Stimulated activated CD4-positive, alpha-beta T cell treated with anti-CD3 and anti-CD28 coated beads, Interleukin-1b, Interleukin-23, amount 100 ng/mL, for 24 hours (primary cell): Measurements from ENCODE around the gene USP20.

Source experiments
- DNase-seq, 4 experiments: peaks; one replicate each; pipeline ENCODE4 v3.0.0-alpha.2; 2020; ENCODE audit warnings: low read depth in 4 of 4, low spot score in 1 of 4

Gene USP20

DNA sequence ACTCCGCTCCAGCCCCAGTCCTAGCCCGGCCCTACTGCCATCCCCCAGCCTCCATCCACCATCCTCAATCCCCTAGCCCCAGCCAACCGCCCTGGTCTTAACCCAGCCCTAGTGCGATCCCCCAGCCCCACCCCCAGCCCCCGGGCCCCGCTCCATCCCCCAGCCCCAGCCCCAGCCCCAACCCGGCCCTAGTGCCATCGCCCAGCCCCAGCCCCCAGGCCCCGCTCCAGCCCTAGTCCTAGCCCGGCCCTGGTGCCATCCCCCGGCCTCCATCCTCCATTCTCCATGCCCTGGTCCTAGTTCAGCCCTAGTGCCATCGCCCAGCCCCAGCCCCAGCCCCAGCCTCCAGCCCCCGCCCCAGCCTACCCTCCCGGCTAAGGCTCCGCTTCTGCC is 11.7 kb upstream of the USP20 start:
- no peak for DNase-seq

DNA sequence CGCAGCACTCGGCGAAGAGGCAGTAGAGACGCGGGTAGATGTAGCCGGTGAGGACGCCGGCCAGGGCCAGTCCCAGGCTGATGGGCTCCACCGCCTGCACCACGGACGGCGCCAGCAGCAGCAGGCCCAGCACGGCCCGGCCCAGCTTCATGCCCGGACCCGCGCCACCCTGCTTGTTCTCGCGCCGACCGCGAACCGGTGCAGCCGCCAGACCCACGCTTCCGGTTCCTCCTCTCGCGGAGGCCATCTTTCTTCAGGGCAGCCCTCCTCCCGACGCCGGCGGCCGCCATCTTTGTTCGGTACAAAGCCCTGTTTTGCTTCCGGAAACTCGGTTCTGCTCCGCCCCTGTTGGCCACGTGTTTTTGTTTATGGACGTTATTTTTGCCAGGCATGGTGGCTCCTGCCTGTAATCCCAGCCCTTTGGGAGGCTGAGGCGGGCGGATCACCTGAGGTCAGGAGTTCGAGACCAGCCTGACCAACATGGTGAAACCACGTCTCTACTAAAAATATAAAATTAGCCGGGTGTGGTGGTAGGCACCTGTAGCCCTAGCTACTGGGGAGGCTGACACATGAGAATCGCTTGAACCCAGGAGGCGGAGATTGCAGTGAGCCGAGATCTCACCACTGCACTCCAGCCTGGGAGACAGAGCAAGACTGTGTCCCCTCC is 11.2 kb upstream of the USP20 start, which contains the start of gene TOR1A:
Gene TOR1A (minus strand): TSS at position 202 of the 667 bp plus-strand sequence. CDS start 51 bp downstream, at position 151.
- DNase-seq, result peak; percentile 75 to 89 (median 83)

DNA sequence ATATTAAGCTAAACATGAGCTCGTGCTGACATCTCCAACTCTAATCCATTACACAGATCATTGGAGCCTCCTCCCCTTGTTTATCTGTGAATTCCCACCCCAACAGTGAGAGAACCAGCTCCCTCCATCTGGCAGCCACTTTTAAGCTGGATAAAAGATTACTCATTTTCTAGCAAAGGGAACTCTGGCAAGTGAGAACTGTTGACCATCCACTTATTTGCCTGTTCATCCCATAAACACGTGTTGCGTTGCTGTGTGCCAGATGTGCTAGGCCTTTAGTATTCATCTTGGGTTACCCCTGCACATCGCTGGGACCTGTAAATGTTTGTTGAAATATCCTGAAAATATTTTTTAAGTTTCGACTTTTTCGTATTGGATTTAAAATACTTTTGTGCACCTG is 8.9 kb upstream of the USP20 start:
- no peak for DNase-seq

DNA sequence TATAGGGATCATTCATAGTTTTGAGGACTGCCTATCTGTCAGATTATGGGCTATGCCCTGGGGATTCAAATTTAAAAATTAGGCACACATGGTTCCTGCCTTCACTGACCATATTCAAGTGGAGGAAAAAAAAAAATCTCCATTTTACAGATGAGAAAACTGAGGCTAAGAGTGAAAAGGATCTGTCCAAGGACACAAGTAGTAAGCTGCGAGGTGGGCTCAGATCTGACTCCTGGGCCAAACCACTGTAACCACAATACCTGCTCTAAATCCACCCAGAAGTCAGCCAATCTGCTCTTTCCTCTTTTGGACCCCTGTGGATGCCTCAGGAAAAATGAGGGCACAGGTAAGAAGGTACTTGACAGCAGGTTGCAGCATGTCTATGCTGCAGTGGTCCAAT is 8.5 kb upstream of the USP20 start:
- no peak for DNase-seq

DNA sequence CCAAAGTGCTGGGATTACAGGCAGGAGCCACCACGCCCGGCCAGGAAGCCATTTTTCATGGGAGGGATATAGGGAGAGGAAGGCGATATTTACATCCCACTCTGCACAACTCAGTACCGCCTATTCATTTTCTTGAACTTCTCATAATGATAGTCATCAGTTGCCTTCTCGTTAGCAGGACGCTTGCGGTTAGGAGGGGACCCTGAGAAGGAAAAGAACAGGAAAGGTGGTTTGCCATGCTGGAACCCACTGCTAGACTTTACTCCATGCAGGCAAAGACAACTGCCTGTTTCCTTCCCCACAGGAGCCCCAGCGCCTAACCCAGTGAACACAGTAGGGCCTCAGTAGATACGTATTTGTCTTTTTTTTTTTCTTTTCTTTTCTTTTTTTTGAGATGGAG is 7.2 kb upstream of the USP20 start:
- no peak for DNase-seq

DNA sequence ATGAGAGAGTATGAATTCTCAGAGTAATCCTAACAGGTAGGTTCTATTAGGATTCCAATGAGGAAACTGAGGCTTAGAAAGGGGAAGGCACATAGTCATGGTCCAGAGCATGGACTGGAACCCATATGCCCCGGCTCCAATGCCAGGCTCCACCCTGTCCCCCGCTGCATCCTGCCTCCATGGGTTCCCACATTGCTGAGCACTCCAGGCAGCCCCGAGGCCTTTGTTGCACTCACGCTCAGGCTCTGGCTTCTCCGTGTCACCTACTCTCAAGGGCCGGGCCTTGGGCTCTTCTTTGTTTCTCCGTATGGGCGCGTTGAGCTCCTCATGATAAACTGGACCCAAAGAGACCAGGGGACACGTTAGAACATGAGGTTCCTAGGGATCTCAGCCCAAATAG is 6.3 kb upstream of the USP20 start:
- no peak for DNase-seq

DNA sequence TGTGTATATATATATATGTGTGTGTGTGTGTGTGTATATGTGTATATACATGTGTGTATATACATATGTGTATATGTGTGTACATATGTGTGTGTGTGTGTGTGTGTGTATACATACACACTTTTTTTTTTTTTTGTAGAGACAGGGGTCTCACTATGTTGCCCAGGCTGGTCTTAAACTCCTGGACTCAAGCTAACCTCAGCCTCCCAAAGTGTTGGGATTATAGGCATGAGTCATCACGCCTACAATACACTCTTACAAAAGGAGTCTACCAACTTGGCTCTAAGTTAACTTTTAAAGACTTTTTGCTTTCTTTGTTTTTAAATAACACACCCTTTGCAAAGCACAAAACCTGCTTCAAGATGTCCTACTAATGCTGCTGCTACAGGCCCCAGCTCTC is 2.3 kb upstream of the USP20 start:
- no peak for DNase-seq

DNA sequence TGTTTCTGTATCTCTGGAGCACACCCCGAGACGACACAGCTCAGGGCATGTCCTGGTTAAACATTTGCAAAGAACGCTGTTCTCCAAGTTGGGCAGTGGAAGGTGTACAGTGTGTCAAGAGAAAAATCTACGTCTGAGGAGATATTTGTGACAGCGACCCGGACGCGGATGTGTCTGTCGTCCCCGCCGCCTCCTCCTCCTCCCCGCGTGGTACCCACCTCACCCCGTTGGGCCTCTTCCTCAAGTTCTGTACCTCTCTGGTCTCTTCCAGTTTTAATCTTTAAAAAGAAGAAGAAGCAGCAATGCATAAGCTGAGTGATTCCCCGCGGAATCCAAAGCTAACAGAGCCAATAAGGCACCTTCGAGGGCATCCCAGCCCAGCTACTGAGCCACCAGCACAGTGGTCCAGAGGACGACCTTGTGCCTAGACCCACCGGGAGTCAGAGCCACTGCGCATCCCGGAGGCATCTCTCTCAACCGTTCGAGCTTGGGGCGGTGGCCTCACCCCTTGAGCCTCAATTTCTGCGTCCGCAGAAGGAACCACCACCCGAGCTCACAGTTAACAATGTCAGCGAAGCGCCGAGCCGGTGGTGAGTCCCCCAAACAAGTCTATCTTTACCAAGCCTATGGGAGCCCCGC is 650 bp upstream of the USP20 start:
- DNase-seq, result no peak

DNA sequence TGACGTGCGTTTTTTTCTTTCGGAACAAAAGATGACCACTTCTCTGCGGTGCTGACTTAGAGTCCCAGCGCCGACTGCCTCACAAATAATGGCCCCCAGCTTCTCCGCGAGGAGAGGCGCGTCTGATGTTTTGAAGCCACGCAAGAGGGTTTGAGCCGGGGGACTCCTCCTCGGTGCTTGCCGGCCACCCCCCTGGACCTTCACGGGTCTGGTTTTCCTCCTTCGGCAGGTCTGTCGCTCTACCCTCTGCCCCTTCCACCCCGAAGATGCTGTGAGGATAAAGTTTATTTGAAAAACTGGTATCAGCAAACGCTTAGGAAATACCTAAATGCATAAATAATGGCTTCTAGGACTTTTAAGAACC is 584 bp downstream of the USP20 start:
- no peak for DNase-seq

DNA sequence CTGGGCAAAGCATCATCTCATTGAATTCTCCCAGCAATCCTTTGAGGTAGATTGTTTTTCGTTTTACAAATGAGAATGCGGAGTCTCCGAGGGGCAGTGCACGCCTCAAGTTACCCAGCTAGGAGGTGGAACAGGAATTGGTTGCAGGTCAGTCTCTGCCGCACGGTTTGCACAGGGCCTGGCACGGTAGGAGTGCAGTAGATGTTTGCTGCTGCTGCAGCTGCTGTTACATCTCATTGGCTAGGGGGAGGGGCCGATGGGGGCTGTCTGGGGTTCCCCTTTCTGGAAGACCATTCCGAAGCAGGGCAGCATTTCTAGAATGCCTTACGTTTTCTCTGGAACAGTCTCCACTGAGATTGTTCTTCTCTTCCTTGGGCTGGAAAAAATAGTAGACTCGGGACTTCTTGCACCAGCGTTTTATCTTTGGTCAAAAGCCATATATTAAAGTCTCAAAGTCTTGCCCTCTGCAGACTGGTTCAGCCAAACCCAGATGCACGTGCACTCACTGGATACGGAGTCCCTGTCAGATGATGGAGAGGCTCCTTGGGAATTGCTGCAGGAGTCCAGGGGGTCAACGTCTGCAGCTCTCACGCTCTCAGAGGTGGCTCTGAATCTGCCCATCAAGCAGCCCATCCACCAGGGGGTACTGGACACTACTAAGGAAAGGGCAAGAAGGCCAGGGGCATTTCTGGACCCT is 1.2 kb downstream of the USP20 start:
- DNase-seq, result no peak

DNA sequence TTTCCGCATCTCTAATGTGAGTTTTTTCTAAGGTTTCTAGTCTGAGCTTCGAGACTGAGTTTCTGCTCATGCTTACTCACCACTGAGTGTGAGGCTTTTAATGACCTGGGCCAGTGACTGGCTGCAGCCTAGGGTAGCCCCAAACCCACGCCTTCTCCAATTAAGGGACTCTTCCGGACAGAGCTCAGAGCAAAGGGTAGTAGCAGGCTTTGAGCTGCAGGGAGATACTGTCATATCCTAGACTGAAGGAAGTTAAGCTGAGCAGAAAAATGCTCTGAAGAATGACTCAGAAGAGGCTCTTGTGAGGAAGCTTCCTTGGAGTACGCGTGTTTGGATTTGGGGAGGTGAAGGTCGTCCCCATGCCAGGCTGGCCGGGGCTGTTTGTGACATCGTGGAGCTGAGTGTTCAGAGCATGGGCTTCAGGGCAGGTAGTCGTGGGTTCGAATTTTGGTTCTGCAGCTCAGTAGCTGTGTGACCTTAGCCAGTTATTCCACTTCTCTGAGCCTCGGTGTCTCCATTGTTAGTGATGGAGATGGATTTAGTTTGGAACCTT is 3.5 kb downstream of the USP20 start:
- DNase-seq, result no peak

DNA sequence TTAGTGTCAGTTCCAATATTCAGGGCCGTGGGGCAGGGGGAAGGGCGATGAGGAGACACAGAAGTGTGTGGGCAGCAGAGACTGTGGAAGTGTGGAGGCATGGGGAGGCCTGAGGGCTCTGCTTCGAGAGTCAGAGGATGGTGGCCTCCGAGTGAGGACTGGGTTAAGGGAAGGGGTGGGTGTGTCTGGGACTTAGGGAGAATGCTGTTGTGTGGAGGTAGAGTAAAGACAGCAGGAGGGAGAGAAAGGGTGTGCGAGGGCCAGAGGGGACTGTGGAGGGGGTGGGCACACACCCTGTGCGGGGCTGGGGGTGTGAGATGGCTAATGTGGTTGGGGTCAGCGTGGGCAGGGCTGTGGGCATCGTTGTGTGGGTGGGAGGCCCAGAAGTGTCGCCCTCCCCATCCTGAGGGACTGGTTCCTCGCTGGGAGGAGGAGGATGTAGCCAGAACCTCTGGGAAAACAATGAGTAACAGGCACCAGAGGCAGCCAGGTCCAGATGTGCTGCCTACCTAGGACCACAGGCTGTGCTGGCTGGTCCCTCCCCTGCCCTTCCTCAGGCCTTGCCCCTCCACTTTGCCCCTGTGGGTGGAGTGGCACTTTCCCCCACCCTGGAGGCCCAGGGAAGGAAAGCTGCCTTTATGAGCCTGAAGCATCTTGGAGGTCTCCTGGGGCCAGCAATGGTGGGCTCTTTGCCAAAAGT is 4.2 kb downstream of the USP20 start:
- DNase-seq, result no peak

DNA sequence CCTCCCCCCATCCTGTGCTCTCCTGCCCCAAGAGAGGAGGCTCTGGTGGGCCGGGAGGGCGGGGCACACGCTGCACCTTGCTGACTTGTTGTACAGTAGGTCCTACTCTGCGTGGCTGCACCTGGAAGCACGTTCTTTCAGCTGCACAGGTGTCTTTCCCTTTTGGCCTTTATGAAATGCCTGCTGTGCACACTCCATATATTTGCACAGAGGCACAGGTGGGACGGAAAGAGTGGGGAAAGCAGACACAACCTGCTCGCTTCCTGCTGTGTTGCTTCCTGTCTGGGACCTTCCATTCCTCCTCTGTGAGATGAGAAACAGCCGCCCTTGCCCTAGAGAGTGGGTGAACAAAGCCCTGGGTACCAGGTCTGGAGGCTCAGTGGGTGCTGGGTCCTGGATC is 4.8 kb downstream of the USP20 start:
- no peak for DNase-seq

DNA sequence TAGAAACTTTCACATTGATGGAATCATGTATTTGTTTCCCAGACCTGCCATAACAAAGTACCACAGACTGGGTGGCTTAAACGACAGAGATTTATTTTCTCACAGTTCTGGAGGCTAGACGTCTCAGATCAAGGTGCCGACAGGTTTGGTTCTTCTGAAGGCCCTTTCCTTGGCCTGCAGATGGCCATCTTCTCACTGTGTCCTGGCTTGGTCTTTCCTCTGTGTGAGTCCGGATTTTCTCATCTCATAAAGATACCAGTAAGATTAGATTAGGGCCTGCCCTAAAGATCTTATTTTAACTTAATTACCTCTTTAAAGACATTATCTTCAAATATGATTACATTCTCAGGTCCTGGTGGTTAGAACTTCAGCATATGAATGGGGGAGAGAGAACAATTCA is 5.8 kb downstream of the USP20 start:
- no peak for DNase-seq

DNA sequence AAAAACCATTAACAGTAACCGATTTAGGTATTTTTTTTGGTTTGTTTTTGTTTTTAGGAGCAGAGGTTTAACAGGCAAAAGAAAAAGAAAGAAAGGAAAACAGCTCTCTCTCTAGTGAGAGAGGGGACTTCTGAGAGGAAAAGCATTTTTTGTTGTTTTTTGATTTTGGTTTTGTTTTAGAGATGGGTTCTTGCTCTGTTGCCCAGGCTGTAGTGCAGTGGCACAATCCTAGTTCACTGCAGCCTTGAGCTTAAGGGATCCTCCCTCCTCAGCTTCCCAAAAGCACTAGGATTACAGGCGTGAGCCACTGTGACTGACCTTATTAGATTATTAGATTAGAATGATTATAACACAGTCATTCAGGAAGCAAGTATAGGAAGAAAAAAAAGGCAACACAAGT is 10.1 kb downstream of the USP20 start:
- no peak for DNase-seq

DNA sequence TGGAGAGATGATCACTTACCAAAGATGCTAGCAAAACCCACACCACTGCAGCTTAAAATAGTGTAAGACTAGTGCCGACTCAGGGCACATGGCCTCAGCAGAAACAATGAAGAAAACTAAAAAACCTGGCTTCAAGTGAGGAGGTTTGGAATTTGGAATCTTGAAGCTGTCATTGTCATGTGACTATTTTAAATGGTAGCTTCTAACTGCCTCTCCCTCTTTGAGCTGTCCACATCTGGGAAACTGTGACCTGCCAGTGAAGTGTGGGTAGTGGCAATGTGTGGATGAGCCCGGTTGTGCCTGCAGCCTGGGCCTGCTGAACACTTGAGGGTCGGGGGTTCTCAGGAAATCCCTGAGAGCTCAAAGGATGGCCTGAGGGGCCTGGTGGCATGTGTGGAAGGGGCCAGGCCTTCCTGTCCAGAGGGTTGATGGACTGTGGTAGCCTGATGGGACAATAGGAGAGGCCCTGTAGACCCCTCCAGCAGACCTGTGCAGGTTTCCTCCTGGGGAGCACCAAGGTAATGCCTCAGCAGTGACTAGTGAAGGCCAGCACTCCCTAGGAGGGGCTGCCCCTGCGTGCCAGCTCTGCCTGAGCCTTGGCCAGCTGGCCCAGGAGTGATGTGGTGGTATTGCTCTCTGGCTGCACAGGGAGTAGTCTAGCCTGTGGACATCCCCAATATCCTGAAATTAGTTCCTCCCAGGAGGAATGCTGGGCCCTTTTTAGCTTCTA is 13.6 kb downstream of the USP20 start:
- DNase-seq, result no peak

DNA sequence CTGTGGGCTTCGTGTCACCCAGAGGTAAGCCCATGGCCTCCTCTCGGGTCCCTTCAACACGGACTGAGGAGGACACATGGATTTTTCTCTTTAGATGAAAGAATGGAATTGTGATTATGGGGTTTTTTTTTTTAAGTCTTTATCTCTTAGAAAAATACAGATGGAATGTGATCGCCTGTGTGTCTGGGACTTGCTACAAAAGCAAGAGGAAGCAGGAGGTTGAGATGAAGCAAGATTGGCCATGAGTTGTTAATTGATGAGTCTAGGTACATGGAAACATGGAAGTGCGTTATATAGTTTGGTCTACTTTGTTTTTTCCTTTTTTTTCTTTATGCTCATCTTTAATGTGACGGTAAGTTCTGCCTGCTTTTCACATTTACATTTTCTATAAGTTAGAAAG is 14.6 kb downstream of the USP20 start:
- DNase-seq, result no peak

DNA sequence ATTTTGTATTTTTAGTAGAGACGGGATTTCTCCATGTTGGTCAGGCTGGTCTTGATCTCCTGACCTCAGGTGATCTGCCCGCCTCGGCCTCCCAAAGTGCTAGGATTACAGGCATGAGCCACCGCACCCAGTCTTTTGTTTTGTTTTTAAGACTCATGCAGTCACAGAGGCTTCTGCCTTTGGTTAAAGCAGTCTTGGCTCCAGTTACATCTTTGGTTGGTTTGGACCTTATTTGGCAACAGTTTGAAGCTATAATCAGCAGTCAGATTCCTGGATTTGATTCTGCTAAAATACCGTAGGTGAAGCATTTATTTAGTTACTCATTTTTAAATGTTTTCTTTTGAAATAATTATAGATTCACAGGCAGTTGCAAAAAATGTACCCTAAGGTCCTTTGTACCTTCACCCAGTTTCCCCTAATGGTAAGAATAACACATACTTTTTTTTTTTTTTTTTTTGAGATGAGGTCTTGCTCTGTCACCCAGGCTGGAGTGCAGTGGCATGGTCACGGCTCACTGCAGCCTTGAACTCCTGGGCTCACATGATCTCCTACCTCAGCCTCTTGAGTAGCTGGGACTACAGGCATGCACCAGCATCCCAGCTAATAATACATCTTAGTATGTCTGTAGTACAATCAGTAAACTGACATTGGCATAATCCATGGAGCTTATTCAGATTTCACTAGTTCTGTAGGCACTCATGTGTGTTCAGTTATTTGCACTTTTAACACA is 15.7 kb downstream of the USP20 start:
- DNase-seq, result no peak

DNA sequence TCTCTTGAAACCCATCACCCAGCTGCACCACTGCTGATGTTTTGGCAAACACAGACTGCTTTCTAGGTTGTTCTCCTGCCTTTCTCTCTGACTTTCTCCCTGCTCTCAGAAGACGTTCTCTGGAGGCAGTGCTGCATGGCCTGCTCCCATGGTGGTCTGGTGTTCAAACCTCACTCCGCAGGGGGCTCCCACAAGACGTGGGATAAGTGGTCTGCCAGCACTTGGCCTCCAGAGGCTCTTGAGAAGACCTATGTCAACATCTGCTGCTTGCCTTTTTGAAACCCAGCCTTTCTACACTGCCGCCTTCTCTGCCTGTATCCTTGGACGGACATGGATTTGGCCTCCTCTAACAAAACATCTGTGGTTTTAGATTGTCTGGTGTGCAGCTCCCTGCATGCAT is 16.6 kb downstream of the USP20 start:
- no peak for DNase-seq

DNA sequence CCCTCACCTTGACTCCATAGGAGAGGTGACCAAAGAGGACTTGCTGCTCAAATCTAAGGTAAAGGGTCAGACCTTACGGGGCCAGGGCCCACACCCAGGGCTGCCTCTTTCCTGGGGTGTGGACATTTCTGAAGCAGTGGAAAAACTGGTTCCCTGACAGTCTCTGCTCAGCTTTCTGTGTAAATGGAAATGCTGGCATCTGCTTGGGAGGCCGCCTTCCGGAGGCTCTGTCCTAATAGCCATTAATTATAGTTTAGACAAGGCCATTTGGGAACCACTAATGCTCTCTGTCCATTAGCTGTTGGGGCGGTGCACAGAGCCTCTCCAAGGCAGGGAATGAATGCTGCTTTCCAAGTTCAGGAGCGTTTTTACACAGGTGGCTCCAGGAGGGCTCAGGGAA is 17.3 kb downstream of the USP20 start:
- DNase-seq, result no peak
